GM12878 (cell line): ENCODE data around the gene PIP5K1A. TPM values are rescaled to one million over a fixed set of nuclear protein-coding genes. Genes with fewer than 3 reads are reported as not detected.

Source experiments
- ASH2L ChIP-seq: fragments of 300-600, 200-600 bp; sonication (generic); IDR thresholded peaks from 2 replicates; pipeline ENCODE4 v1.6.1; 2017; ENCODE audit warnings: low read depth, mild to moderate bottlenecking, borderline replicate concordance
- CEBPB ChIP-seq, 2 experiments: fragments of 150-350 bp in 1 of 2; IDR thresholded peaks; 2 replicates each; pipeline ENCODE4 v1.6.1; 2012 to 2014; ENCODE audit warnings: low read depth in 2 of 2, low read length in 2 of 2, borderline replicate concordance in 1 of 2, inconsistent platforms in 1 of 2
- CREB1 ChIP-seq: IDR thresholded peaks from 2 replicates; pipeline ENCODE4 v1.6.1; 2012; ENCODE audit warnings: low read depth, mild to moderate bottlenecking, inconsistent platforms
- EED ChIP-seq: sonication (generic); IDR thresholded peaks from 2 replicates; pipeline ENCODE4 v1.6.1; 2016; ENCODE audit warnings: antibody characterized with exemption, low read depth
- HCFC1 ChIP-seq: fragments of 150-350 bp; IDR thresholded peaks from 2 replicates; pipeline ENCODE4 v1.6.1; 2014; ENCODE audit warnings: low read length
- HDAC6 ChIP-seq: fragments of 200-600 bp; sonication (generic); IDR thresholded peaks from one replicate; pipeline ENCODE4 v1.8.0; 2017; ENCODE audit warnings: antibody characterized with exemption; ENCODE audit not compliant: unreplicated experiment
- IKZF2 ChIP-seq, 2 experiments: fragments of 450-650 bp; IDR thresholded peaks; 2 replicates each; pipeline ENCODE4 v1.6.1; 2017; ENCODE audit warnings: mild to moderate bottlenecking in 2 of 2, moderate library complexity in 2 of 2
- MEF2A ChIP-seq: IDR thresholded peaks from 2 replicates; pipeline ENCODE4 v1.6.1; 2011; ENCODE audit warnings: low read depth, mild to moderate bottlenecking, low read length, moderate library complexity; ENCODE audit not compliant: insufficient read depth
- MXI1 ChIP-seq: fragments of 150-350 bp; IDR thresholded peaks from 2 replicates; pipeline ENCODE4 v1.6.1; 2011; ENCODE audit warnings: low read depth, mild to moderate bottlenecking, inconsistent platforms, low read length, improper control_type of control experiment
- NR2F1 ChIP-seq: fragments of 450-650 bp; conservative IDR thresholded peaks from 2 replicates; pipeline ENCODE4 v1.6.1; 2017; ENCODE audit warnings: mild to moderate bottlenecking
- PML ChIP-seq: IDR thresholded peaks from 2 replicates; pipeline ENCODE4 v1.6.1; 2012; ENCODE audit warnings: low read length, inconsistent platforms
- POLR2AphosphoS2 ChIP-seq: IDR thresholded peaks from 2 replicates; pipeline ENCODE4 v1.6.1; 2011; ENCODE audit warnings: low read depth, mild to moderate bottlenecking, low read length, improper control_type of control experiment, moderate library complexity
- RELA ChIP-seq: fragments of 450-650 bp; IDR thresholded peaks from 2 replicates; pipeline ENCODE4 v1.8.0; 2014; ENCODE audit warnings: borderline replicate concordance; ENCODE audit not compliant: partially characterized antibody
- RUNX3 ChIP-seq: IDR thresholded peaks from 2 replicates; pipeline ENCODE4 v1.6.1; 2012; ENCODE audit warnings: low read length, inconsistent platforms
- SMC3 ChIP-seq: IDR thresholded peaks from 2 replicates; pipeline ENCODE4 v1.6.1; 2011; ENCODE audit warnings: low read length, improper control_type of control experiment, borderline replicate concordance
- SRF ChIP-seq, 2 experiments: IDR thresholded peaks; 2 replicates each; pipeline ENCODE4 v1.6.1; 2011; ENCODE audit warnings: low read depth in 2 of 2, low read length in 2 of 2, mild to moderate bottlenecking in 1 of 2, moderate library complexity in 1 of 2
- TARDBP ChIP-seq: IDR thresholded peaks from 2 replicates; pipeline ENCODE4 v1.6.1; 2016; ENCODE audit warnings: borderline replicate concordance
- YY1 ChIP-seq: IDR thresholded peaks from 2 replicates; pipeline ENCODE4 v1.6.1; 2011; ENCODE audit warnings: low read depth, mild to moderate bottlenecking, low read length
- ZBED1 ChIP-seq: IDR thresholded peaks from 2 replicates; pipeline ENCODE4 v1.6.1; 2016; ENCODE audit warnings: borderline replicate concordance
- polyA plus RNA-seq, 11 experiments: library from polyadenylated mRNA; depleted of rRNA in 4 of 11; unstranded in 6 of 11; stranded (reverse) in 5 of 11; fragments of >200 nt; fragmentation: Nextera tagmentation in 4 of 11; fragmentation: Illumina TruSeq in 1 of 11; extraction: Ambion mirVana in 4 of 11; extraction: Trizol in 1 of 11; gene quantifications; 1 replicate in 1 of 11; 2 replicates in 10 of 11; pipeline versions ENCODE4 v1.2.1 to v1.2.3, GENCODE V29; 2011 to 2016; ENCODE audit warnings: inconsistent platforms in 2 of 11, missing spikeins in 2 of 11, low read depth in 1 of 11
- total RNA-seq, 4 experiments: library from RNA; depleted of rRNA in 3 of 4; stranded (reverse); fragments of >200 nt in 3 of 4; fragmentation: Illumina TruSeq in 1 of 4; extraction: Trizol in 1 of 4; gene quantifications; 2 replicates each; pipeline versions ENCODE4 v1.2.1 to v1.2.3, GENCODE V29; 2013 to 2021
- TF ChIP-seq, protein P1 (sequence below): IDR thresholded peaks from 2 replicates; pipeline ENCODE4 v1.6.1; 2012; ENCODE audit warnings: low read depth, low read length, improper control_type of control experiment
- TF ChIP-seq, protein P2 (sequence below): fragments of 150-350 bp; IDR thresholded peaks from 2 replicates; pipeline ENCODE4 v1.6.1; 2016; ENCODE audit warnings: low read depth, low read length
- TF ChIP-seq, protein P3 (sequence below): IDR thresholded peaks from 2 replicates; pipeline ENCODE4 v1.6.1; 2011; ENCODE audit warnings: borderline replicate concordance, low read depth, mild to moderate bottlenecking, moderate library complexity, low read length; ENCODE audit not compliant: insufficient read depth, poor library complexity, severe bottlenecking
- TF ChIP-seq, protein P4 (sequence below): IDR thresholded peaks from 2 replicates; pipeline ENCODE4 v1.6.1; 2011; ENCODE audit warnings: borderline replicate concordance, low read depth, mild to moderate bottlenecking, moderate library complexity, mixed read lengths, low read length; ENCODE audit not compliant: insufficient read depth; ENCODE audit errors: extremely low read length

The PIP5K1A gene
- total and polyA plus RNA-seq, 10 of the 15 experiments (the other 5 are each of a cell fraction or from before 2014, with no cell fraction given) = 4.5 to 114 (median 51.5) TPM

DNA sequence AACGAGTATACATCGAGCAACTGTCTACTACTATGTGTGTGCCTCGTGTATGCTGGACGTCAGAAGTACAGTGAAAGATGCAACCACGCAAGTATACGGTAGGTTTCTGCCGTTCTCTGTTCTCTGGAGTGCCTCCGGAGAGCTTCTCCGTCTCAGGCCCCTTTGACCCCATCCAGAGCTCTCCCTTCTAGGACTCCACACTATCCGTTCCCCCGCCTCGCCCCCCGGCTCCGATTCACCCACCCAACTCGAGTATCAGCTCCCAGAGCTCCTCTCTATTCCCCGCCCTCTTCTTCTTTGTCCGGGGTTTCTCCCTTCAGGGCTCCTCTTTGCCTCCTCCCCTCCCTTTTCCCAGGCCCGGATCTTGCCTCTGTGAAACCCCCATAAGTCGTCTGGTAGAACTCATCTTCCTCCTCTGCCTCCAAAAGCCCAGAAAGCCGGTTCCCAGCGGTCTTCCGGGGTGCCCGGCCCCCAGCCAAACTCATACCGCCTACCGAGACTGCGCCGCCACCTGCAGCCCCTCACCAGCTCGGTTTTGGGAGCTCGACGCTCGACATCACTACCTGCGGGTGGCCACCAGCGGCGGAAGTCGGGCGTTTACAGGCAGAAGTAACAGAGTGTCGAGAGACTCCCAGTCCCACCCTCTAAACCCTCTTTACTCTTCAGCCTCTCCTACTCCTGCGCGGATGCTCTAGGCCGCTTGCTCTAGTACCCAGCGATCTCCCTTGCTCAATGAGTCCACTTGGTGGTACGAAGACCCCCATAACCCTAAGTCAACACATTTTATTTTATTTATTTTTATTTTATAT is 8.5 kb upstream of the PIP5K1A start, which contains the start of gene VPS72 (continued):
- TF ChIP-seq, protein P1, sequence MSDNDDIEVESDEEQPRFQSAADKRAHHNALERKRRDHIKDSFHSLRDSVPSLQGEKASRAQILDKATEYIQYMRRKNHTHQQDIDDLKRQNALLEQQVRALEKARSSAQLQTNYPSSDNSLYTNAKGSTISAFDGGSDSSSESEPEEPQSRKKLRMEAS = peak; percentile 47; the same call in 1 of the 2 replicates
- TF ChIP-seq, protein P2, sequence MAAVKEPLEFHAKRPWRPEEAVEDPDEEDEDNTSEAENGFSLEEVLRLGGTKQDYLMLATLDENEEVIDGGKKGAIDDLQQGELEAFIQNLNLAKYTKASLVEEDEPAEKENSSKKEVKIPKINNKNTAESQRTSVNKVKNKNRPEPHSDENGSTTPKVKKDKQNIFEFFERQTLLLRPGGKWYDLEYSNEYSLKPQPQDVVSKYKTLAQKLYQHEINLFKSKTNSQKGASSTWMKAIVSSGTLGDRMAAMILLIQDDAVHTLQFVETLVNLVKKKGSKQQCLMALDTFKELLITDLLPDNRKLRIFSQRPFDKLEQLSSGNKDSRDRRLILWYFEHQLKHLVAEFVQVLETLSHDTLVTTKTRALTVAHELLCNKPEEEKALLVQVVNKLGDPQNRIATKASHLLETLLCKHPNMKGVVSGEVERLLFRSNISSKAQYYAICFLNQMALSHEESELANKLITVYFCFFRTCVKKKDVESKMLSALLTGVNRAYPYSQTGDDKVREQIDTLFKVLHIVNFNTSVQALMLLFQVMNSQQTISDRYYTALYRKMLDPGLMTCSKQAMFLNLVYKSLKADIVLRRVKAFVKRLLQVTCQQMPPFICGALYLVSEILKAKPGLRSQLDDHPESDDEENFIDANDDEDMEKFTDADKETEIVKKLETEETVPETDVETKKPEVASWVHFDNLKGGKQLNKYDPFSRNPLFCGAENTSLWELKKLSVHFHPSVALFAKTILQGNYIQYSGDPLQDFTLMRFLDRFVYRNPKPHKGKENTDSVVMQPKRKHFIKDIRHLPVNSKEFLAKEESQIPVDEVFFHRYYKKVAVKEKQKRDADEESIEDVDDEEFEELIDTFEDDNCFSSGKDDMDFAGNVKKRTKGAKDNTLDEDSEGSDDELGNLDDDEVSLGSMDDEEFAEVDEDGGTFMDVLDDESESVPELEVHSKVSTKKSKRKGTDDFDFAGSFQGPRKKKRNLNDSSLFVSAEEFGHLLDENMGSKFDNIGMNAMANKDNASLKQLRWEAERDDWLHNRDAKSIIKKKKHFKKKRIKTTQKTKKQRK = peak; percentile 74
- no peak; the same call in 1 of the 2 replicates for TF ChIP-seq NR2F1
- TF ChIP-seq PML = peak; percentile 88
- peak in 1 of 2 experiments; percentile 24; a peak in 1 of 4 replicates for TF ChIP-seq CEBPB (IDR thresholded peaks at IDR 0.05; ENCODE audit: borderline replicate concordance in 1 of 2, low read depth in 2 of 2, low read length in 2 of 2)
- peak in 1 of 2 experiments; percentile 14; a peak in 1 of 4 replicates for TF ChIP-seq IKZF2 (IDR thresholded peaks at IDR 0.05)
- peak; percentile 89 to 99 for TF ChIP-seq SRF (IDR thresholded peaks at IDR 0.05; ENCODE audit: low read depth in 2 of 2, low read length in 2 of 2)
- TF ChIP-seq MXI1 = peak; percentile 76
- TF ChIP-seq YY1 = peak; percentile 94
- TF ChIP-seq TARDBP = 0 out of 2 replicates have a peak, but pooled peaks have one; percentile 69
- TF ChIP-seq ZBED1 = no peak
- peak; percentile 95; the same call in 1 of the 2 replicates for TF ChIP-seq POLR2AphosphoS2
- peak; percentile 20; the same call in 1 of the 2 replicates for TF ChIP-seq EED
- no peak for TF ChIP-seq HDAC6
- TF ChIP-seq RELA = peak; percentile 92
- 0 out of 2 replicates have a peak, but pooled peaks have one; percentile 33 for TF ChIP-seq ASH2L
- TF ChIP-seq, protein P3, sequence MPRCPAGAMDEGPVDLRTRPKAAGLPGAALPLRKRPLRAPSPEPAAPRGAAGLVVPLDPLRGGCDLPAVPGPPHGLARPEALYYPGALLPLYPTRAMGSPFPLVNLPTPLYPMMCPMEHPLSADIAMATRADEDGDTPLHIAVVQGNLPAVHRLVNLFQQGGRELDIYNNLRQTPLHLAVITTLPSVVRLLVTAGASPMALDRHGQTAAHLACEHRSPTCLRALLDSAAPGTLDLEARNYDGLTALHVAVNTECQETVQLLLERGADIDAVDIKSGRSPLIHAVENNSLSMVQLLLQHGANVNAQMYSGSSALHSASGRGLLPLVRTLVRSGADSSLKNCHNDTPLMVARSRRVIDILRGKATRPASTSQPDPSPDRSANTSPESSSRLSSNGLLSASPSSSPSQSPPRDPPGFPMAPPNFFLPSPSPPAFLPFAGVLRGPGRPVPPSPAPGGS = peak; percentile 34
- TF ChIP-seq HCFC1 = peak; percentile 81
- TF ChIP-seq RUNX3 = peak; percentile 94
- TF ChIP-seq, protein P4, sequence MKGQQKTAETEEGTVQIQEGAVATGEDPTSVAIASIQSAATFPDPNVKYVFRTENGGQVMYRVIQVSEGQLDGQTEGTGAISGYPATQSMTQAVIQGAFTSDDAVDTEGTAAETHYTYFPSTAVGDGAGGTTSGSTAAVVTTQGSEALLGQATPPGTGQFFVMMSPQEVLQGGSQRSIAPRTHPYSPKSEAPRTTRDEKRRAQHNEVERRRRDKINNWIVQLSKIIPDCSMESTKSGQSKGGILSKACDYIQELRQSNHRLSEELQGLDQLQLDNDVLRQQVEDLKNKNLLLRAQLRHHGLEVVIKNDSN = no peak
- no peak for TF ChIP-seq SMC3
- peak; percentile 73 for TF ChIP-seq CREB1
- peak; percentile 83 for TF ChIP-seq MEF2A
